HPDE6-E6E7 (cell line): ENCODE data around the gene DCDC1.
"Not testable (repeated sequence)": the region's sequence is repeated elsewhere in the genome, so short reads cannot be mapped to it uniquely, and the experiment has no call there.

ENCODE experiments used
- DNase-seq: peaks from one replicate; pipeline ENCODE4 v3.0.0; 2011; ENCODE audit warnings: missing footprints; ENCODE audit errors: extremely low spot score

Gene DCDC1

GRCh38 chr11:30990625-30991296 is 378.8 kb downstream of the DCDC1 start:
- no peak for DNase-seq

- no peak for DNase-seq
Observed at GRCh38 chr11:30987819-30988218, 381.7 kb downstream of the DCDC1 start.

DNA sequence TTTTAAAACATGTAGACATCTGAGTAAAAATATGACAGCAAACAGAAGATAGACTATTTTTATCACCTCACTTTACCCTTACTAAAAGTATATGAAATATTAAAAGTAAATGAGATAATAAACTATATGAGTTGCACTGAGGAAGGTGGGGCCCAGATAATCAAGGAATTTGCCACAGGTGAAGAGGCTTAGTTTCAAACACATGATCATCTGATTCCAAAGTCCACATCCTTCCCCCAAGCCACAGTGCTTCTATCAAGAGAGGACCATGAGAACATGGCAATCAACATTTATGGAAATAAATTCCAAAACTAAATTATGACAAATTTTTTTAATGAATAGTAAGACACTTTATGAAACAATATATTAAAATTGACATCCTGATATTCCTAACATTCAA is 384.0 kb downstream of the DCDC1 start:
- no peak for DNase-seq

- DNase-seq: no peak
Observed at GRCh38 chr11:30984827-30985226, 384.7 kb downstream of the DCDC1 start.

DNA sequence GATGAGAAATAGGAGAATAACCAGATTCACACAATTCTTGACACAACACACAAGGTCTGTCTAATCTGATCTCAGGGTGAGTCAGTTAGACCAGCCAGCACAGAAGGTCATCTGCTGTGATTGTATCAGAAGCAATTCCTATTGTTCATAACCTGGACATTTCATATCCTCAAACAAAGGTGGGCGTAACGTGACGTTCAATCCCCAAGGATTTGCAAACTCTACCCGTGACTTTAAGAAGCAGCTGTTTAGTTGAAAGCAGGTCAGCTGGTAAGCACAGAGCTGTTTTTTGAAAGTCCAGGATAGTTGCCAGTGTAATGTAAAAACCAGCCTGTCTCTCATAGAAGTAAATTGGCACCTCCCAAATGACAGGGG is 385.1 kb downstream of the DCDC1 start:
- no peak for DNase-seq

- no peak for DNase-seq
Observed at GRCh38 chr11:30983776-30984441, 385.6 kb downstream of the DCDC1 start.

- no peak for DNase-seq
Observed at GRCh38 chr11:30983143-30983542, 386.4 kb downstream of the DCDC1 start.

- no peak for DNase-seq
Observed at GRCh38 chr11:30967579-30967978, 402.0 kb downstream of the DCDC1 start.

DNA sequence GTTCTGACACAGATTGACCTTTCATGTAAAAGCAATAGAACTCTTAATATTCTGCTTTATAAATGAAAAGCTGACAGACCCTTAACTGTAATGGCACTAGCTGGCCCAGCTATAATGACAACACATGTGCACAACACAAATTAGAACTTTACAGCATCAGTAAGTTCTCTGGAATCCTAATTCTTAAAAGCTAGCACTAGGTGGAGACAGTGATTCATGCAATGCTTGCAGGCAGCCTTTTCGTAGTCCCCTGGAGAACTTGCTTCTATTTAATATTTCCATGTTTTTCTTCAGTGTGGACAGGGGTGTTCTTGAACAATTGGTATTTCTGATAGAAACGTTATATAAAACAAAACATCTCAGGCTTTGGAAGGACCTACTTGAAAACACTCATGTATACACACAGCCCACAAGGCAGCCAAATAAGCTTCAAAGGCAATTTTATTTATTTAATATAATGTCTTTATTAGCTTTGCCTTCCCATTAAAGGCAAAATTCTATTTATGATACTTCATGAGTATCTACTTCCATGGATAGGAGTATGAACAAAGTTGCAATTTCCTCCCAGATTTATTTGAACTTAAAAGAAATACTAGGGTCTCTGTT is 409.0 kb downstream of the DCDC1 start:
- no peak for DNase-seq

DNA sequence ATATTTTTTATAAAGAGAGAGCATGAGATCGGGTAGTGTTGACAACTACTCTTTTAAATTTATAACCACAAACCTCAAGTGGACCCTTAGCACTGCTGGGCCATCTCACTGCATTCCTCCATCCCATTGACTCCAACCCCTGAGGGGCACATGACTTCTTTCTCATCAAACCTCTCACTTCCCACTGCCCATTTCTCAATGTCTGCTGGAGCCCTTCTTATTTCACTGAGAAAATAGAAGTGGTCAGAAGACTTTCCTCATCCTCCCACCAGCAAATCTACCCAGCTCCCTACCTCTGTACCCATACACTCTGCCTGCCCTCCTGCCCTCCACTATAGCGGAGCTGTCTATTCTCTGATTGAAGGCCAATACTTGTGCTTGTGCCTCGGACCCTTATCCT is 412.8 kb downstream of the DCDC1 start:
- no peak for DNase-seq

DNA sequence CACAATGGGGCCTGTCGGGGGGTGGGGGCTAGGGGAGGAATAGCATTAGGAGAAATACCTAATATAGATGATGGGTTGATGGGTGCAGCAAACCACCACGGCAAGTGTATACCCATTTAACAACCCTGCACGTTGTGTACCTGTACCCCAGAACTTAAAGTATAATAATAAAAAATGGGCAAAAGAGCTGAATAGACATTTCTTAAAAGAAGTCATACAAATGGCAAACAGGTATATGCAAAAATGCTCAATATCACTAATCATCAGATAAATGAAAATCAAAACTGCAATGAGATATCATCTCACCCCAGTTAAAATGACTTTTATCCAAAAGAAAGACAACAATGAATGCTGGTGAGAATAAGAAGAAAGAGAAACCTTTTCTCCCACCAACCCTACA is 419.7 kb downstream of the DCDC1 start:
- DNase-seq: no peak

GRCh38 chr11:30947715-30948114 is 421.8 kb downstream of the DCDC1 start:
- not testable (repeated sequence) for DNase-seq

DNA sequence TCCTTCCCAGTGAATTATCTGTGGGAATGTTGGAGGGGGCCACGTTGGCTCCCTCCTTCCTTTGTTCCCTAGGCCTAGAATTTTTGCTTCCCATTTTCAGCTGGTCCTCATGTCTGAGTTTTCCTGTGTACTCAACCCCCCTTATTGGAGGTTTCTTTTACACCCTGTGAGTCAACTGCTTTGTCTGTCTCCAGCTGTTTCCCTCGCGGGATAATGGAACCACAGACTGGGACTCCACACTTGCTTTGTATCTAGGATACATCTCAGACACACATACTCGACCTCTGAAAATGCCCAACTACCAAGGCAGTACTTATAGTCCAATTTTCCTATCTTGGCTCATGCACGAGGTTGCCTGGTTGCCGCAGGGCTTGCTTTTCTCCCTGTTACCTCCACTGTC is 430.7 kb downstream of the DCDC1 start:
- no peak for DNase-seq

GRCh38 chr11:30938171-30938570 is 431.4 kb downstream of the DCDC1 start:
- no peak for DNase-seq

DNA sequence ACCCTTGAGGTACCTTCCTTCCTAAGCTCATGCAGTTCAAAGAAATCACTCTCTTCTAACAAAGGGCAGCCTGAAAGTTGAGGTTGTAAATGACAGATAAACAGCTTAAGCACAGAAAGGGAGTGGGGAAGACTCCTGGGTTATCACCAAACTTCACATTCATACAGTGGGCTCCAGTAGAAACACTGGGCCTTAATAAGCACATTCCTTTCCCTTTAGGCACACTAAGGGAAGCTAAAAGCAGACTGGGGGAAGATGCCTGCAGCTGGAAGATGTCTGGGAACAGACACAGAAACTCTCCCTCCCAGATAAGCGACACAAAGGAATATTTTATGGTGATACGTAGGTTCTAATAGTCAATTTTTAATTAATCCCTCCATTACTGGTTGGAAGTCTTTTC is 433.0 kb downstream of the DCDC1 start:
- no peak for DNase-seq

DNA sequence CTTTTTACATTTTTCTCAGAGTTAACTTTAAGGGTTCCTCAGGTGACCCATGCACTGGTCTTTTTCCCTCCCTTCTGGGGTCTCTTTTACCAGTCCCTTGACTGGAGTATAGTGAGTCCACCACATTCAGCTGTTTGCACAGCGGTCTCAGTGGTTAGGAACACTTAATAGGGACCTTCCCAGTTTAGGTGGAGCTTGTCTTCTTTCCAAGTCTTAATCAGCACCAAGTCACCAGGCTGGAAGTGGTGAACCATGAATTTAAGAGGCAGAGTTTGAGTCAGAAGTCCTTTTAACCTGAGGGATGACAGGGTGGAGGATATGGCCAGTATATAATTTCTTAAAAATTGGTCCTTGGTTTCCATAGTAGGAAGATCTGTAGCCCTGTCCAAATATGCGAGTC is 433.7 kb downstream of the DCDC1 start:
- no peak for DNase-seq

- DNase-seq: no peak
Observed at GRCh38 chr11:30926130-30926529, 443.4 kb downstream of the DCDC1 start.

- DNase-seq: no peak
Observed at GRCh38 chr11:30921811-30922210, 447.7 kb downstream of the DCDC1 start.

DNA sequence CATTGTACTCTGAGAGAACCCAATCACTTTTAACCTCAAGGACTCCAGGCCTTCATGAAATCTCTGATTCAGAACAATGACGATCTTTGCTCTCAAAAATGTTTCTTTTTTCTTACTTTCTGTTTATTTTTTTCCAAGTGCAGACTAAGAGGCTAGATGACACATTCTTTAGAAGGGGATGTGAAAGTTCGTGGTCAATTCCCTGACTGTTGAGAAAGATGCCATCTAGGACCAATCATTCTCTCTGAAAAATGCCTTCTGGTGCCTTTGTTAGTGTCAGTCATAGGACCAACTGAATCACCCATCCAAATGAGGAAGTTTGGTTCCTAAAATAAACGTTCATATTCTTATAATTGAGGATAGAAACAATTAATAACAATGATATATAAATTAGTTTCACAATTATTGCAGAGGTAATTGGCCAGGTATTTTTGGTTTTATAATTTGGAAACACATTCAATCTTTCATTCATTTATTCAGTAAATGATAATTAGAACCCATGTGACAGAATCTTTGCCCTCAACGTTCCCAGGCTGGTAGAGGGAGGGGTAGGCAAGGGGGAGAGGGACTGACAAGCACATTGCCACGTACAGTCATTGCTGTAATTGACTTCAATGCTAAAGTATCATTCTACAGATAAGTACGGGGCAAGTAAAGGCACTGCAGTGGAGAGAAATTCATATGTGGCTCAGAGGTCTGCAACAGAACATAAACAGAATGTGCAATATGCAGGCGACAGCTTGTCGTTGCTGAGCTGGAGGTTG is 450.0 kb downstream of the DCDC1 start:
- no peak for DNase-seq

DNA sequence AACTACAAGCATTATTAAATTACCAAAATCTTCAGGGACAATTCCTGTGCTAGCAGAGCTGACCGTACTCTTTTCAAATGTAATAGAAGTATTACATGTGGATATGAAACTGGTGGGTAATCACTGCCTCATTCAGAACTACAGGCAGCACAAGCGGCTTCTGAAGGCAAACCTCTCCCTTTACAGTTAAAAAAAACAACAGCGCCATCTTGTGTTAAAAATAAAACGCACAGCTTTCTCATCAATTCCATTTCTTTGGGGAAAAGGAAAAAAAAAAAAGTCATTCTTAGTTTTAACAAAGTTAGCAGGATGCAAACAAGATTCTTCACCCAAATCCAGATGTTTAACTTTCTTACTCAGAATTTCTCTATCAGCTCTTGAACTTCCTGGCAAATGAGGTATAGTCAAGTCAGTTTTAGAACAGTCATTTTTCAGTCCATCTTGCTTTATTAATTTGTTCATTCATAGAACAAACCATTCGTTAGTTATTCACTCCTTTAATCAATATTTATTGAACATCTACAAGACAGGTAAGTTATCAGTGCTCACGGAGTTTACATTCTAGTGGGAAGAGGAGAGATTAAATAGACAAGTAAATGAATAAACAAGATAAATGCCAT is 451.6 kb downstream of the DCDC1 start:
- DNase-seq: peak; percentile 3

DNA sequence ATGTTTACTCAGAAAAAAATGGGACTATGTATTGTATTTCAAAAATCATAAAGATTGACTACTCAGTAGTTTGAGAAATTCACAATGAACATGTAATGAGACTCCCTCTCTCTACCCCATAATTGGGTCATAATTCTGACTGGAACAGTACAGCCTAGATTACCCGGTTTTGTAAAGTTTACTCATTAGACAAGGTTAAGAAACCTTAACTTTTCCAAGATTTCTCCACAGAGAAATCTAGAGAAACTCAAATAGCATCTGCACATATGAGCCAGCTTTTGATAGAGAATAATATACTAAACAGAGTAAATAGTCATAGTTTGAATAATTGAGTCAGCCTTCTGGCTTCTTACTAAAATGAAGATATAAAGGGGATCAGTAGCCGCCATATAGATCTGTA is 452.3 kb downstream of the DCDC1 start:
- DNase-seq: no peak

DNA sequence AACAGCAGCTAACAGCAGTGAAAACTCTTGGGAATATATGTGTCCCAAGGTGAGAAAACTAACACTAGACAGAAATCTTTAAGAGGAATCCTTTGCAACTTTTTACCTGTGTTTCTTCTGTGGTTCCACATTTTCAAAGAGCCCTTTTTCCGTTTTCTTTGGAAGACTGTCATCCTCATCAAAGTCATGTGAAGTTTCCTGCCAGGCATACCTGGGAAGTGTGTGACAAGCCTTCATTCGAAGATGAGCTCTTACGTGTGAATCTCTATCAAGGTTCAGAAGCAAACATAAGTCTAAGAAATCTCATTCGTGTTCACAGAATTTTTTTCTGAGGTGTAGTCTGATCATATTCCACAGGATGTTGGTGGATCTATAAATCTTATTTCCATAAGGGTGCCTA is 452.8 kb downstream of the DCDC1 start:
- no peak for DNase-seq
